ENCODE data around the gene ADAP1. TPM values are rescaled to one million over a fixed set of nuclear protein-coding genes. Genes with fewer than 3 reads are reported as not detected.
A peak's percentile ranks its signal among the peaks of the same experiment; 100 is the strongest.

Gene ADAP1
- total RNA-seq, 4 donors from 2014 or later: 41.9 to 94.2 (median 78.3) TPM

DNA sequence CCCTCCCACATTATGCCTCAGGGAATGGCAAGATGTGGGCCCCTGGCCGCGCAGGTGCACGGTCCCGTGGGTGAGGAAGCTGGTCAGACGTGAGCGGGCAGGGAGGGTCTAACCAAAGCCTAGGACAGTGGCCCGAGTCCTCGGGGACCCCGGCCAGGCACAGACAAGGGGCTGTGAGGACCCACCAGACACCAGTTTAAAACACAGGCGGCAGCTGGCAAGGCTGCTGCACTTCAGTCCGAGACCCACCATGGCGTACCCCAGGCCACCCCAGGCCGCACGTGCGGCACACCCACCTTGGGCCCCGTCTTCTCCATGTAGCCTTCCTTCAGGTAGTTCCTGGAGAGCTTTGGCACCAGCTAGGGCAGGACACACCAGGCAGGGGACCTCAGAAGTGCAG lies 54.7 kb downstream of the ADAP1 start:
- Histone ChIP-seq H3K9me3 (no peaks in the 10 kb centered on the region), H3K27ac (replicated peaks in 1 of 4) (no peak overlapping the region), H3K4me1 (peaks cover 7 to 36% (median 31%) of the 10 kb centered on the region in 4 donors), H3K4me3 (no peak overlapping the region), H3K27me3 (no peaks in the 10 kb centered on the region), H3K36me3 (peaks cover 24 to 70% (median 46%) of the 10 kb centered on the region in 4 donors)
- no peak for TF ChIP-seq POLR2A (IDR thresholded peaks at IDR 0.05; ENCODE audit: low read depth)
- no peak for TF ChIP-seq EP300 (IDR thresholded peaks at IDR 0.05)
- TF ChIP-seq, protein P1, sequence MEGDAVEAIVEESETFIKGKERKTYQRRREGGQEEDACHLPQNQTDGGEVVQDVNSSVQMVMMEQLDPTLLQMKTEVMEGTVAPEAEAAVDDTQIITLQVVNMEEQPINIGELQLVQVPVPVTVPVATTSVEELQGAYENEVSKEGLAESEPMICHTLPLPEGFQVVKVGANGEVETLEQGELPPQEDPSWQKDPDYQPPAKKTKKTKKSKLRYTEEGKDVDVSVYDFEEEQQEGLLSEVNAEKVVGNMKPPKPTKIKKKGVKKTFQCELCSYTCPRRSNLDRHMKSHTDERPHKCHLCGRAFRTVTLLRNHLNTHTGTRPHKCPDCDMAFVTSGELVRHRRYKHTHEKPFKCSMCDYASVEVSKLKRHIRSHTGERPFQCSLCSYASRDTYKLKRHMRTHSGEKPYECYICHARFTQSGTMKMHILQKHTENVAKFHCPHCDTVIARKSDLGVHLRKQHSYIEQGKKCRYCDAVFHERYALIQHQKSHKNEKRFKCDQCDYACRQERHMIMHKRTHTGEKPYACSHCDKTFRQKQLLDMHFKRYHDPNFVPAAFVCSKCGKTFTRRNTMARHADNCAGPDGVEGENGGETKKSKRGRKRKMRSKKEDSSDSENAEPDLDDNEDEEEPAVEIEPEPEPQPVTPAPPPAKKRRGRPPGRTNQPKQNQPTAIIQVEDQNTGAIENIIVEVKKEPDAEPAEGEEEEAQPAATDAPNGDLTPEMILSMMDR (IDR thresholded peaks at IDR 0.05): no peak
- TF ChIP-seq POLR2AphosphoS5 (IDR thresholded peaks at IDR 0.05): no peak
- intact Hi-C loops (cut with DNase I): no loop called here
- 98% methylated on average over 6 of the region's 16 CpGs for WGBS
- DNase-seq (ENCODE audit: extremely low spot score): no peak

GRCh38 chr7:898855-899681 lies 55.4 kb downstream of the ADAP1 start:
- Histone ChIP-seq H3K4me1 (peaks cover 7 to 30% (median 28%) of the 10 kb centered on the region in 4 donors), H3K27ac (replicated peaks in 1 of 4) (no peak overlapping the region), H3K4me3 (no peak overlapping the region), H3K36me3 (peaks cover 29 to 70% (median 50%) of the 10 kb centered on the region in 4 donors), H3K27me3 (no peaks in the 10 kb centered on the region), H3K9me3 (no peaks in the 10 kb centered on the region)
- TF ChIP-seq EP300 (IDR thresholded peaks at IDR 0.05) (no peak), POLR2AphosphoS5 (IDR thresholded peaks at IDR 0.05) (no peak), POLR2A (IDR thresholded peaks at IDR 0.05; ENCODE audit: low read depth) (no peak)
- TF ChIP-seq, protein P1 (IDR thresholded peaks at IDR 0.05): no peak
- WGBS: 89% methylated on average over 32 of the region's 54 CpGs
- intact Hi-C loops (cut with DNase I): no loop called here
- no peak for DNase-seq (ENCODE audit: extremely low spot score)

- intact Hi-C loops (cut with DNase I): no loop called here
- Histone ChIP-seq H3K36me3 (peaks cover 35 to 74% (median 55%) of the 10 kb centered on the region in 4 donors), H3K4me3 (no peak overlapping the region), H3K9me3 (no peaks in the 10 kb centered on the region), H3K27me3 (no peaks in the 10 kb centered on the region), H3K27ac (replicated peaks in 1 of 4) (peak overlapping the region in 2 of 4 donors; percentile 44 to 51), H3K4me1 (peaks cover 7 to 30% (median 27%) of the 10 kb centered on the region in 4 donors)
- DNase-seq (ENCODE audit: extremely low spot score): no peak
- TF ChIP-seq POLR2A (IDR thresholded peaks at IDR 0.05; ENCODE audit: low read depth): no peak
- TF ChIP-seq, protein P1 (IDR thresholded peaks at IDR 0.05): no peak
- no peak for TF ChIP-seq EP300 (IDR thresholded peaks at IDR 0.05)
- WGBS: 81% methylated on average over 12 of the region's 18 CpGs
Observed at GRCh38 chr7:898460-898854, 56.0 kb downstream of the ADAP1 start.

DNA sequence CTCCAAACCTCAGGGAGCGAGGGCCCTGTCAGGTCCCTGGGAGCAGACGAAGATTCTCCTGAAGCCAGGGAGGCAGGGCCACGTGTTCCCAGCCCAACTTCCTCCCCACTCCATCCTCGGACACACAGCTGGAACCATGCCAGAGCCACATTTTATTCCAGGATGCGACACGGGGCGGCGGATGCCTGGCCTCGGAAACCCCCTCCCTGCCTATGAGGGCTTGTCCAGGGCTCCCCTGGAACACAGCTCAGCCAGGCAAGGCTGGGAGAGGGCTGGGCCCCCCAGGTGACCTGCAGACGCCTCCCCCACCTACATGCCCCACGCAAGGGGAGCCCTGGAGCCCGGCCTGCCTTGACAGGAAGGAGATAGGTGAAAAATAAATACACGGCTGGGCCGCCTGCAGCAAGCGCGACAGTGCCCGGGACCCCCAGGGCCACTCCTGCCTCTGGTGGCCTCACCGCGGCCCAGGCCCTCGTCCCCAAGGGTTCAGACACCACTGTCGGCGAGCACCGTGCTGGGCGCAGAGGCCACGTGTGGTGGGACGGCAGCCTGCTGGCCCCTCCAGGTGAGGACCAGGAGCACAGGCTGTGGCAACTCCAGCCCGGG lies 56.6 kb downstream of the ADAP1 start:
- H3K4me3 ChIP-seq: no peak overlapping the region
- H3K36me3 ChIP-seq: peaks cover 35 to 79% (median 61%) of the 10 kb centered on the region in 4 donors
- peaks cover 7 to 30% (median 27%) of the 10 kb centered on the region in 4 donors for H3K4me1 ChIP-seq
- H3K9me3 ChIP-seq: no peaks in the 10 kb centered on the region
- no peak for DNase-seq (ENCODE audit: extremely low spot score)
- WGBS: 55% methylated on average over 4 of the region's 27 CpGs
- TF ChIP-seq, protein P1 (IDR thresholded peaks at IDR 0.05): no peak
- no peak for TF ChIP-seq EP300 (IDR thresholded peaks at IDR 0.05)
- peak; percentile 26 to 46 for TF ChIP-seq POLR2AphosphoS5 (IDR thresholded peaks at IDR 0.05)
- no peak for TF ChIP-seq POLR2A (IDR thresholded peaks at IDR 0.05; ENCODE audit: low read depth)
- H3K27ac ChIP-seq (replicated peaks in 1 of 4): peak overlapping the region; percentile 24 to 51 (median 46)
- no peaks in the 10 kb centered on the region for H3K27me3 ChIP-seq
- intact Hi-C loops (cut with DNase I): no loop called here
